Ecto neural progenitor cell (in vitro differentiated cells): ENCODE measurements around the gene RASA4B.
"Not testable (repeated sequence)": the region's sequence is repeated elsewhere in the genome, so short reads cannot be mapped to it uniquely, and the experiment has no call there.

Source experiments
- DNase-seq: peaks from one replicate; pipeline ENCODE4 v3.0.0-alpha.2; 2018; ENCODE audit warnings: low spot score

Gene RASA4B

GRCh38 chr7:102511860-102512522, 5.6 kb downstream of the RASA4B start:
- DNase-seq = not testable (repeated sequence)

DNA sequence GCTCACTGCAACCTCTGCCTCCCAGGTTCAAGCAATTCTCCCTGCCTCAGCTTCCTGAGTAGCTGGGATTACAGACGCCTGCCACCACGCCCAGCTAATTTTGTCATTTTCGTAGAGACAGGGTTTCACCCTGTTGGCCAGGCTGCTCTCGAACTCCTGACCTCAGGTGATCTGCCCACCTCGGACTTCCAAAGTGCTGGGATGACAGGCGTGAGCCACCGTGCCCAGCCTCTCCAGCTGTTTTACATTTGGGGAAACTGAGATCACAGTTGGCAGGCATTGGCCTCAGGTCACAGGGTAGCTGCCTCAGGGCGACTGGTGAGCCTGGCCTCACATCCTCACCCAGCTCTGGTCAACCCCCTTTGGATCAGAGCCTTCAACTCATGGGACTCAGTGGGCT, 7.0 kb downstream of the RASA4B start:
- DNase-seq = not testable (repeated sequence)

GRCh38 chr7:102507410-102508088, 10.0 kb downstream of the RASA4B start:
- DNase-seq = not testable (repeated sequence)

DNA sequence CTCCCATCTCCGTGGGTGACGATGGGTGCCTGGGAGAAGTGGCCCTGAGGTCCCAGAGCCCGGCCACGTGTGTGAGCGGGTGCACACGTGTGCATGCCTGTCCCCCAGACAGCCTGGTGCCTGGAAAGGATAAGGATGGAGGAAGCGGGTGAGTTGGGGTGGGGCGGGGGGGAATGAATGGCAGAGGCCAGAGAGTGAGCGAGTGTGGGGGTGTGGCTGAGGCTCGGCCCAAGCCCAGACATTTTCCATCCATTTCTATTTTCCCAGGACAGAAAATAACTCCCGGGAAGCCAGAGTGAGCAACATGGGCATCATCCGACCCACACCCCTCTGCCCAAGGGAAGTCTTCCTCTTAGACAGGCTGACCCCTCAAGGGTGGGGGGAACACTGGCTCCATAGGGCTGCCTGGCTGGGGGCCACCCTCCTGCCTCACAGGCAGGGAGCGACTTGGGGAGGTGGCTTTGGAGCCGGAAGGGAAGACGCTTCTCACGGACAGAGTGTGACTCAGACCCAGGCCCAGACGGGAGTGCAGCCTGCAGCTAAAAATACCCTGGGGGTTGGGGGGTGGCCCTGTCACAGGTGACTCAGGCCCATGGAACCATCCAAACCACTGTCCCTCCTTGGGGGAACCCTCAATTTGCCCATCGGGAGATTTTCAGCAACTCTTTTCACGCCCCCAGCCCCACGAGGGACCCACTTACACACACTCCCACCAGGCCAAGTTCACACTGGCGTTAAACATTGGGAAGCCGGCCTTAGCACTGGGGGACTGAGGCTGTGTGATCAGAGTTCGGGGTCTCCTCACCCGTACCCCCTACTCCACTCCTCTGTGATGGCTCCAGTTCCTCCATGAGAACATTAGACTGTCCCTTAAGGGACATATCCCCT, 12.0 kb downstream of the RASA4B start:
- DNase-seq = not testable (repeated sequence)

DNA sequence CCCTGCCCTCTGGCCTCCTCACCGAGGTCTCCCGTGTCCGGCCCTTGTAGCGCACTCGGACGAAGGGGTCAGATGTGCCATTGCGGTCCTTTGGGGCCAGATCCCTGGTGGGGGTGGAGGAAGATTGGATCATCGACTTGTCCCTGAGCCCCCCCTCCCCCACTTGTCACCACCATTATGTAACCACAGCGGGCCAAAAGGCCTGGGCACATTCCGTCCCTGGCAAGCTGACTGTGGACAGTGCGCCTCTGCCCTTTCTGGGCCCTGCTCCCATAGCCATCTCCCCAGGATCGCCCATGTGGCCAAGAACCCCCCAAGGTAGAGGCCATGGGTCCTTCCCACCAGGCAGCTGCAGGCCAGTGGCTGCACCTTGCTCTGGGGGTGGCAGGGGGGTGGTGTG, 14.4 kb downstream of the RASA4B start:
- DNase-seq = not testable (repeated sequence)

GRCh38 chr7:102498321-102498720, 19.3 kb downstream of the RASA4B start:
- not testable (repeated sequence) for DNase-seq

GRCh38 chr7:102497308-102497707, 20.3 kb downstream of the RASA4B start:
- DNase-seq = not testable (repeated sequence)

DNA sequence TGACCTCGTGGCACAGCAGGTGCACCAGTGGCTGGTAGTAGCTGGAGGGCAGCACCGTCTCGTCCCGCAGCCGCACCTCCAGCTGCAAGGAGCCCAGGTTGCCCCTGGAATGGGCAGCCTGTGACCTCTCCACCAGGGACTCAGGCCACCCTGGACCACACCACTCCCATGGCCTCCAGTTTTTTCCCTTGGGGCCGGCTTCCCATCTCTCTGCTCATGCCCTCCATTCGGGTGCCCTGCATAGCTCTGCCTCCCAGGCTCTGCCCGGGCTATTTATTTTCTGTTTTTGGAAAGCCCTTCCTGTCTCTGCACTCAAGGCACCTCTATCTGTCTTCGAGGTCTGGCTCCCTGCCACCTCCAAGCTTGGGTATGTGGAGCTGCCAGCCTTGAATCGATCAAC, 20.7 kb downstream of the RASA4B start:
- not testable (repeated sequence) for DNase-seq

- DNase-seq = not testable (repeated sequence)
These were observed 23.0 kb downstream of the RASA4B start for GRCh38 chr7:102494473-102495149.

- DNase-seq = not testable (repeated sequence)
These were observed 23.6 kb downstream of the RASA4B start for GRCh38 chr7:102494026-102494425.

DNA sequence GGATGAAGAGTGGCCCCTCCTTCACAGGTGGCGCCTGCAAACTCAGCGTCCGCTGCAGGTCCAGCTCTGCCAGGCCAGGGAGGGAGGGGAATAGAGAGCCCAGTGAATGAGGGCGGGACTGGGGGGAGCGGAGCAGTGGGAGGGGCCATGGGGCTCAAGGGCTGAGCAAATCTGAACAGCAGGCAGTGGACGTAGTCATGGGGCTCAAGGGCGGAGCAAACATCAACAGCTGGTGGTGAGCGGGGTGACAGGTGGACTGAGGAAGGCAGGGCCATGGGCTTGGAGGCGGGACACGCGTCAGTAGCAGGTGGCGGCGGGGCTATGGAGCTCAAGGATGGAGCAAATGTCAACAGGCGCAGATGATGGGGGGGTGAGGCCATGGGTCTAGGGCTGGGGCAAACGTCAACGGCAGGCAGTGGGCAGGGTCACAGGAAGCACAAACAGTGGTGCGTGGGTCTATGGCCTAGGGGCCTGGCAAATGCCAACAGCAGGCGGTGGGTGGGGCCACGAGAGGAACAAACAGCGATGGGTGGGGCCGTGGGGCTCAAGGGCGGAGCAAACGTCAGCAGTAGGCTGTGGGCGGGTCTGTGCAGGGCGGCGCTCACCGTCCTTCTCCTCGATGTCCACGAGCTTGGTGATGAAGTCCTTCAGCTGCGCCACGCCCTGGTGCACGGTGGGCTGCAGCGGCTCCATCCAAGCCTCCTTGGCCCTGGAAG, 24.2 kb downstream of the RASA4B start:
- not testable (repeated sequence) for DNase-seq

GRCh38 chr7:102490529-102491075, 27.0 kb downstream of the RASA4B start:
- not testable (repeated sequence) for DNase-seq

GRCh38 chr7:102484317-102484716, 33.3 kb downstream of the RASA4B start:
- DNase-seq = not testable (repeated sequence)

DNA sequence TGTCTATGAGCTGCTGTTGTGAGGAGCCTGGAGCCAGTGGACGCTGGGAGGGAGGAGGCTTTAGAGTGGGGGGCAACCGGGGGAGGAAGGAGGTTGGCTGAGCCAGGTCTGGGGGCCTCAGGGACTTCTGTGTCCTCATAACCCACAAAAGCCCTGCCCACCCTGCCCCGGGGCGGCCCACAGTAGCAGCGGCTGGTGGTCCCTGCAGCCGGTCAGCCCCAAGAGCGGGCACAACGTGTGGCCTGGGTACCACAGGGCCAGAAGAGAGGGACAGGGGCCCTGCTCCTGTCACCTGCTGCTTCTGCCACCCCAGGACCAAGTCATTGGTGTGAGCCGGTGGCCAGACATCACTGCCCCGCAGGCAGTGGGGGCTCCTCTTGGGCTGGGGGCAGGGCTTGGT, 35.6 kb downstream of the RASA4B start:
- not testable (repeated sequence) for DNase-seq

GRCh38 chr7:102479982-102480637, 37.5 kb downstream of the RASA4B start:
- not testable (repeated sequence) for DNase-seq

DNA sequence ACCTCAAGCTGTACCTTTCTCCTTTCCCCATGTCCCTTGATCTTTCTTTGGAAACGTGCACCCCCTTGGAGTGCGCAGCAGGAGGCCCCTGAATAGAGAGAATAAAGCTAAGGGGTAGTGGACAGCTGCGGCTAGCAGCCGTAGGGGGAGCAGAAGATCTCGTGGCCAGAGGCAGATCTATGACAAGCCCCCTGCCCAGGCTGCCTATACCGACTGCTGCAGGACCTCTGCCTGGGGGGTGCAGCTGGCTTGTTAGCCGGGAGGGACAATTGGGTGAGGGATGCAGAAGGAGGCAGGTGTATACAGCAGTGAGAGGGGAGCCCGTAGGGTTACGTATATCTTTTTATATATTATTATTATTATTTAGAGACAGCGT, 38.4 kb downstream of the RASA4B start:
- not testable (repeated sequence) for DNase-seq

- peak; percentile 75 for DNase-seq
These were observed 39.0 kb downstream of the RASA4B start, which contains the start of gene POLR2J for GRCh38 chr7:102478314-102479208. Gene POLR2J (minus strand): TSS chr7:102478922. CDS start chr7:102478860, 62 bp downstream.

DNA sequence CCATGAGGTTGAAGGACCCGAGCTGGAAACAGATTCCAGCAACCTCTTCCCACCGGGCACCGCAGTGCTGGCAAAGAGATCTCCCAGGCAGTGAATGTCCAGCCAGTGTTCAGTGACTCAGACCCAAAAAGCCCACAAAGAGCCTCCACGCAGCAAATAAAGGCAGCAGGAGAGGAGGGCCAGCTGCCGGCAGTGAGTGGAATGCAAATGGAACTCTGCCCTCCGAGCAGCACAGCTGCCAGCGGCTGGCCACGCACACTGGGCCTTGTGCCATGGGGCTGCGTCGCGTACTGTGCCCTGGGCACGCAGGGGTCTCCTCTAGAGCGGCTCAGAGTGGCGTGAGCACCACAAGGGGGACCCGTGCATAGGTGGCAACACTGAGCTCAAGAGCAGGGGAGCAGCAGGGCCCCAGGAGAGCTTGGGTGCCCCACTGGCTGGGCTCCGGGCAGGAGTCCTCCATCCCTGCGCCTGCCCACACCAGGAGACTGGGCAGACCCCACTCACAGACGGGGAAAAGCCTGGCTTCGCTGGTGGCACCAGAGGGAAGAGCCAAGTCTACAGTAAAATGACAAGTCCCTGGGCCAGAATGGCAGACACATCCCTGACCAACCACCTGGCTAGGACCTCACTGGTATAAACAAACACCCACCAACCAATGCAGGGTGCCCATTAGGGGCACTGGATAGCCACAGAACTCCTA, 42.7 kb downstream of the RASA4B start:
- not testable (repeated sequence) for DNase-seq

DNA sequence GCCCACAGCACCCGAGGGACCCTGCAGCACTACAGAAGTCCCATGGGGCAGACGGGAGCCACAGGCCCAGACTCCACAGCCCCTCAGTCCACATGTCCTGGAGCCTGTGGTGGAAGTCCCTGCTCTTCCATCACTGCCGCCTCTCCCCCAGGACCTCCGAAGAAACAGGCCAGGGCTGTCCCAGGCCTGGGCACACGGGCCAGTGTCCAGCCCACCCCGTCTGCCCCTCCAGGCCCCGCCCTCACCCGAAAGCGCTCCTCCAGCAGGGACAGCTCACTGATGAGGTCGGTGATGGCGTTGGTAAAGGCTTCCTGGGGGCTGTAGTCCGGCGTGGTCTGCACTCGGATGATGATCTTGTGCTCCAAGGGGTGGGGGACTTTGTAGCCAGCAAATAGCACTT, 43.5 kb downstream of the RASA4B start:
- DNase-seq = not testable (repeated sequence)
